GM18498 (cell line): ENCODE data around the gene SAMD5.

Source experiments
- ATAC-seq: cut with Tn5 transposase; IDR thresholded peaks from one replicate; pipeline ENCODE4 v1.9.1; 2021; ENCODE audit warnings: mild to moderate bottlenecking, moderate library complexity; ENCODE audit not compliant: unreplicated experiment

Gene SAMD5

DNA sequence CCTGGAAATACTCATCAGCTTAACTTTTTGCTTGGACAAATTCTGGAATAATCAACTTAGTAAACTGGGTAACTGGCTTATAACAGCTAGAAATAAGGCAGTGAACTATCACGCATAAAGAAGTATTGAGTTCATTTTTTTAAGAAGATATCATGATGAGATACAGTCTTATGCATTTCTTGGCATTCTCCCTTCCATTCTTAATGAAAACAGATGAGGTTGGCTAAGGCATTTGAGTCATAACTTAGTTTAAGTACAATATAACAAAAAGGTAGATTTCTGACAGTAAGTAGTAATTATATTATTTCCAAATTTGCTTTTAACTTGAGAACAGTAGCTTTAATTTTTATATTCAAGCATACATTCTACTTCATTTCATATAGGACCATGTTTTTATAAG lies 56.1 kb downstream of the SAMD5 start:
- ATAC-seq, result no peak

DNA sequence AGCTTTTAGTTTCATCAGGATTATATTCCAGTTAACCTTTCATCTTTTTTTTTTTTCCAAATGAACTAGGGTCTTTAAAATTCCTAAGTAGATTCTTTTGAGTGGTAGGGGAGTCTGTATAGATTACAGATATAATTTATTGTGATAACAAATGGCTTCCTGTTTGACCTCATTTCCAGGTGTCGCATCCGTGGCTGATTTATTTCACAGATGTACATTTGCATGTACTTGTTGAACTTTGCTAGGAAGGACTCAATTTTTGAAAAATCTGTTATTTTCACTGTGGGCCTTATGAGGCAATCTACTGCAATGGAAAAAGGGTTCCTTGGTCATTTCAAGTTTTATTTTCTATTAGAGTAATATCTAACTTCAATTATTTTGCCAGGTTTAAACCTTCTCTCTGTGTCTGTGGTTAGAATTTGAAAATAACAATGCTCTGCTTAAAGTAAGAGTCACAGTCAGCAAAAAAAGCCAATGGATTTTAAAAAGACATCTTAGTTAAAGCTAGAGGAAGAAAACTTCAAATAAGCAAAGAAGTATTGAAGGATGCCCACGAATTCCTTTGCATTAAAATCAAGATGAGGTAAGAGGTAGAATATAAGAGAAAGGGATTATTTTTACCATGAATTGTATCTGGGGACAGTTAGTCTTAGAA lies 57.9 kb downstream of the SAMD5 start:
- no peak for ATAC-seq

DNA sequence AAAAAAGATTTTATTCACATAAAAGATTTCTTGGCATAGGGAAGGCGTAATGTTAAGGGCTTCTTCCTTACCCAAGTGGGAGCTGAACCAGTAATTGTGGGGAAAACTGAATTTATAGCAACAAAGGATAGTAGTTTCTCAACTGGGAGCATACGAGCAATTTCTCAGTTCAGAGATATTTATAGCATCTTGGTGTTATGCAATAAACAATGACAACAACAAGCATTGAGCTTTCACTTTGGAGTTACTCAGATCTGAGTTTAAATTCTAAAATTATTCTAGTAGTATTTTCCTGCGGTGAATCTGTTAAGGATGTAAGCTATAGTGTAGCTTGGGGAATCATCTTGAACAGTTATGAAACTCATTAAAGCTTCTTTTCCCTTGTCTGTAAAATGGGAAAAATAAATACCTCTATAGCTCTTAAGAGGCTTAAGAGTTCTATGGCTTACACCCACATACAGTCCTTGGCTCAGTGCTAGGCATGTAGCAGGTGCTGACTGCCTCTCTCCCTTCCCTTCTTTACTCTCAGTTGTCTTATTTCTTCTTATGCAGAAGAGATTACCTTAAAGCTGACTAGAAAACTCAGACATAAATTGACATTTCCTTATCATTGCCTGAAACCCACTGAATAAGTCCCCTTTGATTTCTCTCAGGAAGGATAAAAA lies 58.8 kb downstream of the SAMD5 start:
- ATAC-seq, result no peak

DNA sequence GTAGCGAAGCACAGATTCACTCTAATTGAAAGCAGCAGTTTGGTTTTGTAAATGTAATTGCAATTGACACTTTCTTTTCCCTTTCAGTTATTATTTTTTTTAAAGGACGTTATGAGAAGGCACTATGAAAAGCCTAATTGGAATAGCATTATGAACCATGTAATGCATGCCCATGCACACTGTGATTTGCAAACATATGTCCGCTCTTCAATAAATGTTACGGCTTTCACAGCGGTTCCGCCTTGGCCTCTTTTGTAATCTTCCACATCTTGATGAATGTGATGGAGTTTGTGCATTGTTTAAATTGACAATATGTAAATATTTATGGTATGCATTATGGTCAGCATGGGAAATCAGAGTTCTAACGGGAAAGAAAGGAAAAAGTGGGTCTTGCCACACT lies 61.3 kb downstream of the SAMD5 start:
- no peak for ATAC-seq

DNA sequence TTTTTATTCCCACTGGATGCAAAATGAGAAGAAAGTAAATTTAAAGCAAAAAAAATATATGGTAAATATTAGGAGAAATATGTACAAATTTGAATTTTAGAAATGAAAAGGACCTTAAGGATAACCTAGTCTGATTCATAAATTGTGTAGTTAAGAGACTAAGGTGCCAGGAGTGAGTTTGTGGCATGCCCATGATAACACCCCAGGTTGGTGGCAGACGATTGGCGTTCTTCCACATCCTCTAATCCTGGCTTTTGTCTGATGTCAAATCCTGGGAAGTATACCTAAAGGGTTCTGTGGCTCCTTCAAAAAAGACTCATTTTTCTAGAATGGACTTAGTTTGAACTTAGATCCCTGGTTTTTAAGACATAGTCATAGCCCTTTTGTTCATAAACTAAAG lies 62.2 kb downstream of the SAMD5 start:
- ATAC-seq, result no peak

DNA sequence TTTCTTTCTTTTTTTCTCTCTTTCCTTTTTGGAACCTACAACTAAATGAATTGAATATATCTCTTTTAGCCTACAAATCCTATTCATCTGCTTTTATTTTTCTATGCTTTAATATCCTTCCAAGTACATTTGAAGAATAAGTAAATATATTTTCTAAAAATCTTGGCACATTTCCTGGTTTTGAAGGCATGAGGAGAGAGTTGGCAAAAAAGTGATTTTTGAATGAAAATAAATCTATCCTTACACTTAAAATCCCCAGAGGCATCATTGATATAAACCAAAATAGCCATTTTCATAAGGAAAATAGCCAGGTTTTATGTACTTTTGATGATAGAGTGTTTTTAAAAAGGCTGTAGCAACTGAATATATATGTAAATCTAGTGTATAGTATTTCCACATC lies 69.0 kb downstream of the SAMD5 start:
- ATAC-seq, result no peak

DNA sequence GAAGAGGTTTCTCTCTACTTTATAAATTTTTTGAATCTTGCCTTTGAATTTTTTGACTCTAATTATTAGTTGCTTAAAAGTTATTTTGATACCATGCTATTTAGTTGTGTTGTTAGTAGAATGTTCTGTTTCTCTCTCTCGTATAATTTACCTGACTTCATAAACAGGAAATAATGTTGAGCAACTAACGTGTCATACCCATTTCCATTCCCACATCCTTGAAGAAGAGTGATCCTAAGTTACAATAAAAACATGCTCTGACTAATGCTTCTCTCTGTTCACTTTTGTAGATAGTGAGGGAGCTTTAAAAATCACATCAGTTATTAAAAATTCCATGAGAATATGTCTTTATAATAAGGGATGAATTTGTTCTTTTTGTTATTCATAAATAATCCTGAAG lies 69.7 kb downstream of the SAMD5 start:
- ATAC-seq, result no peak

DNA sequence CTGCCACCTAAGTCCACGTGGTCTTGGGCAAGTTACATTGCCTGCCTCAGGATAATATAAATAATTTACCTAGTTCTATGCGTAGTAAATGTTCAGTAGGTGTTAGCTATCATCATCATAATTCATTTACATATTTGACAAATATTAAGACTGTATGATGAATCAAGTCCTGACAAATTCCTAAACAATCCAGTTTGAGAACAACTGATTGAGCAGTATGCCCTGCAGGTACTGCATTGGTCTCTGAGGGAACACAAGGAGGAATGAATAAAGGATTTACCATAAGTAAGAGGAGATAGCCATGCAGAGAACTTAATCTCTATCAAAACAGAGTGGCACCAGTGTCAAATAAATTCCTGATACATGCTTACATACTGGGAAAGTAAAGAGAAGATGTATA lies 70.4 kb downstream of the SAMD5 start:
- no peak for ATAC-seq

DNA sequence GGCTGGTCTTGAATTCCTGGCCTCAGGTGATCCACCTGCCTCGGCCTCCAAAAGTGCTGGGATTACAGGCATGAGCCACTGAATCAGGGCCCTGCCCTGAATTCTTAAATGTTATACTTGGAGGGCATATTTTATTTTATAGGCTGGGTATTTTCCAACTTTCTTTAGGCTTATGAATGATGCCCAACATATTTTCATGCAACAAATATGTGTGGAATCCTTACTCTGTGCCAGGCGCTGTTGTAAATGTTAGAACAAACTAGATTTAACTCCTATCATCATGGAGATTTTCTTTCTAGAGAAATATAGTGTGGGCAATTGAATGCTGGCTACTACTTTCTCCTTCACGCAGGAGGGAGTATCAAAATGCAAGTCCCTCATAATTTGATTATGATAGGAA lies 71.2 kb downstream of the SAMD5 start:
- ATAC-seq, result no peak

DNA sequence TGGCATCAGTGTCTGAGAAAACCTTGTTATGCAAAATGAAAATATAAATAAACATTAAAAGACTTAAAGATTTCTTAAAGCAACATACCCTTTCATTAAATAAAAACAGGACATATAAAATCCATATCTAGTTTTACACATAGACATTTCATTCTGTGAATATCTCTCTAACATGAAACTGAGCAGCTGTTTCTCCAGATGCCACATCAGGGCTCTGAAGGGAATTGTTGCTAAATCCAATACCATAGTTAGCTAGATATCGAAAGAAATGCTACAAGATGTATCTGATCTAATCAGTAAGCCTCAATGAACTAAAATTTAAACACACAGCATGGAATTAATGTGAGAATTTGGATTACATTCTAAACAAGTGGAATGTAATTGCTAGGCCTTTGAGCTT lies 74.5 kb downstream of the SAMD5 start:
- ATAC-seq, result no peak

DNA sequence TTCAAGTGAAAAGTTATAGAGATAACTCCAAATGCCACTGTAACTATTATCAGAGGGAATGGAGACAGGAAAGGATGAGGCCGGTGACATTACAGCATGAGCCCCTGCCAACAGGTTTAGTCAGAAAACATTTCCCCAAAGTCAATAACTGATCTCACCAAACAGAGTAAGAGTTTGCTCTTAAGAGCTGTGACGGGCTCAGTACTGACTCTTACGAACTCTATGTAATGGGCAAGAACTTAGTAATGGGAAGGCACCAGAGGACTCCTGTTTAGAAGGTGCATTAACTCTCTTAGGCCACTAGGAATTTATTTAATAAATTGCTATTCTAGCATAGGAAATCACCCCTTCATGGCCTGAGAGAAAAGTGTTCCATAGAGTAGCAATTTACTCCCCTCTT lies 76.8 kb downstream of the SAMD5 start:
- no peak for ATAC-seq

DNA sequence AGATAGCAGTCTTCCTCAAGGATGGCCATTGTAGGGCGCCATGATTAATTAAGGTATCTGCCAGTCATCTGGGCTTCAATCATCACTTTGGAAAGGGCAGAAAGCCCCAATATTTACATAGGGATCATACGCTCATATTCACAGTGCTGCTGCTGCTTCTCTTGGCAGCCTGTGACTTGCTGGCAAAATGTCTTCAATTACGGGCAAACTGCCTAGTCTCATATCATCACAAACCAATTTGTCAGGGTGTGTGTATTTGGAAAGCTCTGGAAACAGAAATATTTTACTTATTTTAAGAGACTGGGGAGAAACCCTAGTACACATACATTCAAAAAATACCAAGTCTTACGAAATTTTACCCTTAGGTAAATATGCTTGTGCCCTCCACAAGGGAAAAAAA lies 77.6 kb downstream of the SAMD5 start:
- no peak for ATAC-seq

DNA sequence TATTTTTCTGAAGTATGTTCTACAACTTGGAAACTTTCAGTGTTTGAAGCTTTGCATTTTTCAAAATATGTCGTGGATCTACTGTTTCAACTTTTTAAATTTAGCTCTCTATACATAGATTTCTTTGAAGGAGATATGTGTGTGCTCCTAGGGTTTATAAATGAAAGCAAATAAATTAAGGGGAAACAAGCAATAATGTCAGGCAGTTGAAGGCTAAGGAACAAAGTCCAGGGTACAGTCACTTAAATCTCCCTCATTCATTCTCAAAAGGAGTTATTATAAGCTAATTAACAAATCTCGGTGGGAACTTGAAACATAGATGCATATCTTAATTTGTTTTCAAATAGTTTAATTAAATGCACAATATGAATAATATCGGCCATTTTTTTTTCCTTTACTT lies 79.4 kb downstream of the SAMD5 start:
- no peak for ATAC-seq

DNA sequence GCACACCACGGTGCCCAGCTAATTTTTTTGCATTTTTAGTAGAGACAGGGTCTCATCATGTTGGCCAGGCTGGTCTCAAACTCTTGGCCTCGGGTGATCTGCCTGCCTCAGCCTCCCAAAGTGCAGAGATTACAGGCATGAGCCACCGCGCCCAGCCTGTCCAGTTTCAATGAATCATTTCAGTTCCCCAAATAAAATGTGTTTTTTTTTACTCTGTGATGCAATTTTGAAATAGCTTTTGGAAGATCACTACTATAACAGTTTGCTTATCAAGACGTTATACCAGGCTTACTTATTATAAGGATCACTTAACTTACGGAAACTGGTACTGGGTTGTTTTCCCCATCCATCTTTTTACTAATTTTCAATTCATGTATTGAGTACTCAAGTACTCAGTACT lies 80.0 kb downstream of the SAMD5 start:
- ATAC-seq, result no peak

DNA sequence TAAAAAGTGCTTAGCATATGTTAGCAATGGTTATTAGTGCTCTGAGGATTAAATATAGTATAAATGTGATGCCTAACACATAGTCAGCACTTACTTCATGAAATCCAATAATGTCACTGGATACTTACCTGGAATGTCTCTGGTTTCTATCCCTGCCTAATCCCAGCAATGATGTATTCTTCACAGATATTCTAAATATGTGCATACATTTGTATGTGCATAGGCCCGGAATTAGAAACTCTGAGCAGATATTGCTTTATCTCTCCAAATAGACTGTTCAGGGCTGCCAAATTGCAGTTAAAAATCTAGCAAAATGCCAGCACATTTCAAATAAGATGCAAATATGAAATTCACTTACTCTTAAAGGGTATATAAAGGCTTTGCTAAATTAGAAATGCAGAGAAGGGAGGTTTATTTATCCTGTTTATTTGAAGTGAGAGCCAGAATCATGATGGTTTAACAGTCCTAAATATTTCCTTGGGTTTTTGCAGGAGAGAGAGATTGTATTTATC lies 81.3 kb downstream of the SAMD5 start:
- ATAC-seq, result no peak

DNA sequence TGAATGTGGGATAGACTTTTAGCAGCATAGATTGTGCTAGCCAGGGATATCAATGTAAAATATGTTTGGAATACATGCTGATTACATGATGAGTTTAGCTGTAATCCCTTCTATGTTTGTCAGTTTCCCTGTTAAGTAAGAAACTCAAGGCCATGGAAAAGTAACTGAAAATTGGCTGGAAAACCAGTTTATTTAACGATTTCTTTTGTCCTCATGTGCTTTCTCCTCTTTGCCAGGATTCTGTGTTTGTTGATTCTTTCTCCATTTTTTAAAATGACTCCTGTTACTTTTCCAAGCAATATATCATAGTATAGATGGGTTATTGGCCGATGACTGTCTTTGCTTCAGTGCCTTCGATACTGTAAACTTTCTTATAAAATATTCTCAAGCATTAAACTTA lies 87.5 kb downstream of the SAMD5 start:
- ATAC-seq, result no peak

DNA sequence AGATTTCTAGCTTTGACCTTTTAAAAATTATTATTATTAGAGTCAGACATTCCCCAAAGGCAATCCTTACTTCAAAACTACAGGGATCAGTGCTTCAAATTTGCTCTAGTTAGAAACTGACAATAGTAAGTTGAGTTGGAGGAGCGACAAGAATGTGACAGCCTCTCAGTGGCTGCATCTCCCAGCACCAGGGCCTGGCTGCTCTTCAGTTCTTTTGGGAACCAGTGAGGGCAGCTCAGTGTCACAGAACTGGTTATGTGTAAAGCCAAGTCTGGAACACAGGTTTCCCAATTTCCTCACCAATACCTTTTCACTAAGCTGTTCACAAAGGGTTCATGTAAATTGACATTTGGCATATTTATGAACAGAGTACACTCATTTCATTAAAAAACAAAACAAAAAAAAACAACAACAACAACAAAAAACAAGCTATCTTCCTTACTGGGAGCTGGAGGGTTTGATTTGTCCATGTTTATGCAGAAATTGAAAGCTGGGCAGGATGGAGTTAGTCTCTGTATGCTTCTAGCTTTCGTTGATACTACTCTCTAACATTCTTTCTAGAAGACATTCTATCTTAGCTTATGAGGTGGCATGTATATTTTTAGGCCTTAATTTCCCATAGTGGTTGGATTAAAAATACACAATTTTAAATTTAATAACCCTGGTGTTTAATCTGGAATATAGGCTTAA lies 95.0 kb downstream of the SAMD5 start:
- no peak for ATAC-seq

DNA sequence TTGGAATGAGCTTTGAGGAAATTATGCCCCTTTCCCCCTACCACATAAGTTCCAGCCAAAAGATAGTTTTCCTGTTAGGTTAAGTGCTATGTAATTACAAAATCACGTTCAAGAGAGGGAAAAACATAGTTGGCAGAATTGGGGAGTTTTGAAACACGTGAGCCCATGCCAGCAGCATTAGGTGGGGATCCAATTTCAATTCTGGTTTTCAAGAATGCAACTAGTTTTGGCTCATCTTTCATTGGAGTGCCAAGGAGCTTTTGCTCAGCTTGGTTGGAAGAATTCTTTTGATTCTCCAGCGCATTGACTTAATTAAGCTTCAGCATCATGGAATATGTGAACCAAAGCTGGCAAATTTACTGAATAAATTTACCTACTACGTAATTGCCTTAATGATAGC lies 95.9 kb downstream of the SAMD5 start:
- ATAC-seq, result no peak

DNA sequence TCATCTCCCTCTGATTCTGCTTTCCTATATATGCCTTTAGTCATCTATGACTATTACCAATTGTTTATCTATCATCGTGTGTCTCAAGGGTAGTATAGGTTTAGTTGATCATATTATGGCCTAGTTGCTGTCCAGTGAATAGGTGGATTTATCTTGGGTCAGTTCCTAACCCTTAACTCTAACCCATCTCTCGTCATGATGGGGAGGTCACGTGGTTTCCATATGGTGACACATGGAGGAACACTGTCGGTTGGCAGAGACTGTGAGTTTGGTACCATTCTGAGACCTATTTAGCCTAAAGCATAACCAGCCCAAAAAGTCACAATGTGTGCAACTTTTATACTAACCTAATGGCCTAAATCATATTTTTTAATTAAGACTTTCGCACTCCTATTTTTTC lies 103.5 kb downstream of the SAMD5 start:
- ATAC-seq, result no peak

DNA sequence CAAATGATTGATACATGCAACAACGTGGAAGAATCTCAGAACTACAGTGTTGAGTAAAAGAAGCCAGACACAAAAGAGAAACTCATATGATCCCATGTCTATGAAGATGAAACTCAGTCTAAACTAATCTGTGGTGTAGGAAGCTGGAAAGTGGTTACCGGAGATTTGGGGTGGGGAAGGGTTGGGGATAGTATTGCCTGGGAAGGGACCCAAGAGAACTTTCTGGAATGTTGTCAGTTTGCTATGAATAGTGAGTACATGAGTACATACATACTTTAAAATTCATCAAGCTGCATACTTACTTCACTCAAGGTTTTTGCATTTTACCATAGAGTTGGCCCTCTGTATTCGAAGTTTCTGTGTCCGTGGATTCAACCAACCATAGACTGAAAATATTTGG lies 106.0 kb downstream of the SAMD5 start:
- ATAC-seq, result no peak

DNA sequence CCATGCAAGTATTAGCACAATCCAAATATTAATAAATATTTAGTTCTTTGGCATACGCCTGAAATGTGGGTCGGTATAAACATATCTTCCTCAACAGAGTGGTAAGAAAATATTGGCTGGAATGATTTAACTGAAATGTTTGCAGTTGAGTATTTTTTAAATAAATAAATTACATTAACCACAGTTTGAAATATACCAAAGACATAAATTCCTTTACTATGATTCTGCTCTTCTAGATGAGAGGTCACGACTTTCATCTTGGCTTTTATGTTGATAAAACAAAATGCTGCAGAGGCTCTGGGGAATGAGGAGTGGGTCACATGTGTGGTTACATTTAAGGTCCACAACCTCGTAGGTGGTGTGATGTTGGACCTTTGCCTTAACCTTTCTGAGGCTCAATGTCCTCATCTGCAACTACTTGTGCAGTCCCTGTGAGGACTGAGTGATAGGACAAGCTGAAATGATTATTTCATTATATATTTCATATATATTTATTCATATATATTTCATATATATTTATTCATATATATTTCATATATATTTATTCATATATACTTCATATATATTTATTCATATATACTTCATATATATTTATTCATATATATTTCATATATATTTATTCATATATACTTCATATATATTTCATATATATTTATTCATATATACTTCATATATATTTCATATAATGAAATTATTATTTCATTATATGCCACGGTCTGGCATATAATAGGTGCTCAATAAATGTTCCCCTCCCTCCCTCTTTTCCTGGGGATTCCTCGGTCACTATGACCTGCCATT lies 107.4 kb downstream of the SAMD5 start:
- no peak for ATAC-seq
